Measurements from ENCODE around the gene ZNF827. TPM values are rescaled to one million over a fixed set of nuclear protein-coding genes. Genes with fewer than 3 reads are reported as not detected.

Gene ZNF827
- total and polyA plus RNA-seq, 2 of the 13 experiments (the other 11 are each of a cell fraction or from before 2014, with no cell fraction given), result 2.8 TPM

GRCh38 chr4:145884775-145885174 lies 53.8 kb downstream of the ZNF827 start (continued):
- TF ChIP-seq, protein P1, sequence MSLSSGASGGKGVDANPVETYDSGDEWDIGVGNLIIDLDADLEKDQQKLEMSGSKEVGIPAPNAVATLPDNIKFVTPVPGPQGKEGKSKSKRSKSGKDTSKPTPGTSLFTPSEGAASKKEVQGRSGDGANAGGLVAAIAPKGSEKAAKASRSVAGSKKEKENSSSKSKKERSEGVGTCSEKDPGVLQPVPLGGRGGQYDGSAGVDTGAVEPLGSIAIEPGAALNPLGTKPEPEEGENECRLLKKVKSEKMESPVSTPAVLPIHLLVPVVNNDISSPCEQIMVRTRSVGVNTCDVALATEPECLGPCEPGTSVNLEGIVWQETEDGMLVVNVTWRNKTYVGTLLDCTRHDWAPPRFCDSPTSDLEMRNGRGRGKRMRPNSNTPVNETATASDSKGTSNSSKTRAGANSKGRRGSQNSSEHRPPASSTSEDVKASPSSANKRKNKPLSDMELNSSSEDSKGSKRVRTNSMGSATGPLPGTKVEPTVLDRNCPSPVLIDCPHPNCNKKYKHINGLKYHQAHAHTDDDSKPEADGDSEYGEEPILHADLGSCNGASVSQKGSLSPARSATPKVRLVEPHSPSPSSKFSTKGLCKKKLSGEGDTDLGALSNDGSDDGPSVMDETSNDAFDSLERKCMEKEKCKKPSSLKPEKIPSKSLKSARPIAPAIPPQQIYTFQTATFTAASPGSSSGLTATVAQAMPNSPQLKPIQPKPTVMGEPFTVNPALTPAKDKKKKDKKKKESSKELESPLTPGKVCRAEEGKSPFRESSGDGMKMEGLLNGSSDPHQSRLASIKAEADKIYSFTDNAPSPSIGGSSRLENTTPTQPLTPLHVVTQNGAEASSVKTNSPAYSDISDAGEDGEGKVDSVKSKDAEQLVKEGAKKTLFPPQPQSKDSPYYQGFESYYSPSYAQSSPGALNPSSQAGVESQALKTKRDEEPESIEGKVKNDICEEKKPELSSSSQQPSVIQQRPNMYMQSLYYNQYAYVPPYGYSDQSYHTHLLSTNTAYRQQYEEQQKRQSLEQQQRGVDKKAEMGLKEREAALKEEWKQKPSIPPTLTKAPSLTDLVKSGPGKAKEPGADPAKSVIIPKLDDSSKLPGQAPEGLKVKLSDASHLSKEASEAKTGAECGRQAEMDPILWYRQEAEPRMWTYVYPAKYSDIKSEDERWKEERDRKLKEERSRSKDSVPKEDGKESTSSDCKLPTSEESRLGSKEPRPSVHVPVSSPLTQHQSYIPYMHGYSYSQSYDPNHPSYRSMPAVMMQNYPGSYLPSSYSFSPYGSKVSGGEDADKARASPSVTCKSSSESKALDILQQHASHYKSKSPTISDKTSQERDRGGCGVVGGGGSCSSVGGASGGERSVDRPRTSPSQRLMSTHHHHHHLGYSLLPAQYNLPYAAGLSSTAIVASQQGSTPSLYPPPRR (CRISPR knock-in tag; IDR thresholded peaks at IDR 0.05; ENCODE audit: borderline replicate concordance), result no peak
- TF ChIP-seq GTF2F1 (IDR thresholded peaks at IDR 0.05; ENCODE audit: low read length), result no peak
- no peak for TF ChIP-seq ZNF543 (CRISPR knock-in tag; IDR thresholded peaks at IDR 0.05)
- TF ChIP-seq HNRNPLL (IDR thresholded peaks at IDR 0.05; ENCODE audit: low read depth, low read length, poor library complexity, severe bottlenecking), result no peak
- TF ChIP-seq, protein P2, sequence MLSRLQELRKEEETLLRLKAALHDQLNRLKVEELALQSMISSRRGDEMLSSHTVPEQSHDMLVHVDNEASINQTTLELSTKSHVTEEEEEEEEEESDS (CRISPR knock-in tag; IDR thresholded peaks at IDR 0.05; ENCODE audit: borderline replicate concordance), result no peak

GRCh38 chr4:145883101-145883694 lies 55.4 kb downstream of the ZNF827 start:
- BruUV-seq (replicated peaks), result no TSS peak
- H3K36me3 ChIP-seq (replicated peaks in 1 of 2; ENCODE audit: control insufficient read depth in 1 of 2, insufficient read depth in 2 of 2, low read length in 2 of 2), result peaks cover 7 to 23% of the 10 kb centered on the region in 2 experiments
- no peak for FAIRE-seq
- no peaks in the 10 kb centered on the region for H3K4me1 ChIP-seq (ENCODE audit: insufficient read depth, low read length)
- no peak overlapping the region for H2AFZ ChIP-seq (ENCODE audit: low read length)
- TF ChIP-seq CREM (IDR thresholded peaks at IDR 0.05) (no peak), CREM (CRISPR knock-in tag; IDR thresholded peaks at IDR 0.05) (no peak)
- CTCF ChIA-PET (ENCODE audit: low intra/inter-chr PET ratio, low total read pairs), result no interaction called here
- H3K4me3 ChIP-seq (replicated peaks in 1 of 3; ENCODE audit: insufficient read depth in 1 of 3, low read depth in 2 of 3, low read length in 3 of 3), result no peak overlapping the region
- POLR2A ChIA-PET, result no interaction called here
- no peaks in the 10 kb centered on the region for H3K79me2 ChIP-seq (ENCODE audit: insufficient read depth, low read length)
- no peak overlapping the region for H3K4me2 ChIP-seq (ENCODE audit: low read depth, low read length)
- intact Hi-C loops (cut with micrococcal nuclease; ENCODE audit: unreplicated experiment), result no loop called here
- no peak for DNase-seq (ENCODE audit: low spot score)
- WGBS (ENCODE audit: low lambda C conversion rate), result 96% methylated on average over 4 of the region's 4 CpGs
- H3K27me3 ChIP-seq (ENCODE audit: control insufficient read depth in 1 of 2, insufficient read depth in 2 of 2, low read length in 2 of 2), result no peaks in the 10 kb centered on the region
- no peaks in the 10 kb centered on the region for H4K20me1 ChIP-seq (ENCODE audit: insufficient read depth, low read length)
- in situ Hi-C loops (cut with HindIII; ENCODE audit: extremely low pct_ligation_motif_present, low pct_unique_long_range_greater_than_20kb), result no loop called here
- no peaks in the 10 kb centered on the region for H3K9me3 ChIP-seq (ENCODE audit: low read length)
- H3K9ac ChIP-seq (ENCODE audit: insufficient read depth, low read depth, low read length), result no peak overlapping the region
- H3K27ac ChIP-seq (ENCODE audit: extremely low read length, insufficient read depth, low read length), result no peak overlapping the region
- ATAC-seq, result no peak

Measured in HepG2 (cell line).